ENCODE data around the gene MID1IP1. TPM values are rescaled to one million over a fixed set of nuclear protein-coding genes. Genes with fewer than 3 reads are reported as not detected.

MID1IP1 gene
- total RNA-seq, 2 experiments from 2014 or later = 60.8 to 62.0 TPM

GRCh38 chrX:38803588-38804431, 2.6 kb downstream of the MID1IP1 start:
- Mint-ChIP-seq H3K4me3 (peak overlapping the region; percentile 82), H3K9me3 (no peaks in the 10 kb centered on the region), H3K4me1 (peaks cover 22% of the 10 kb centered on the region), H3K36me3 (ENCODE audit: low read depth) (peaks cover 35% of the 10 kb centered on the region), H3K27ac (peak overlapping the region; percentile 96), H3K27me3 (no peaks in the 10 kb centered on the region)
- ChIA-PET POLR2A (interaction anchor here (0.6 kb wide), 2 partner anchors 184 to 1050 kb away, joined by 3 to 4 read pairs; no protein-coding TSS in a partner anchor), CTCF (interaction anchor here (1.1 kb wide), 1 partner anchor 28 kb away, joined by 4 read pairs; no protein-coding TSS in a partner anchor)
- peak; percentile 74 for DNase-seq

DNA sequence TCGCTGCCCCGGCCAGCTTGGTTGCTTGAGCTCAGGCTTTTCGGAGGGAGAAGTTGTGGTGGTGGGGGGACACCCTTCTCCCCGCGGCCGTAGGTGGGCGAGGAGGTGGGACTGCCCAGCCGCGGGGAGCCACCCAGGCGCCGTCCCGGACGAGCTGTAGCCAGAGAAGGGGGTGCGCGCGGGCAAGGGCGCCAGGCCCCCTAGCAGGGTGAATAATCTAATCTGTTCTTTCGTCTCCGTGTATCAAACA, 3.1 kb downstream of the MID1IP1 start:
- H3K9me3 Mint-ChIP-seq = no peaks in the 10 kb centered on the region
- peaks cover 27% of the 10 kb centered on the region for H3K4me1 Mint-ChIP-seq
- ChIA-PET POLR2A (interaction anchor here (0.6 kb wide), 1 partner anchor 1005 kb away, joined by 6 read pairs; no protein-coding TSS in a partner anchor), CTCF (interaction anchor here (1.1 kb wide), 1 partner anchor 29 kb away, joined by 4 read pairs; no protein-coding TSS in a partner anchor)
- H3K36me3 Mint-ChIP-seq (ENCODE audit: low read depth) = peaks cover 35% of the 10 kb centered on the region
- H3K27me3 Mint-ChIP-seq = no peaks in the 10 kb centered on the region
- no peak for DNase-seq
- H3K27ac Mint-ChIP-seq = peak overlapping the region; percentile 96
- peak overlapping the region; percentile 82 for H3K4me3 Mint-ChIP-seq

GRCh38 chrX:38804682-38805431, 3.6 kb downstream of the MID1IP1 start:
- H3K4me1 Mint-ChIP-seq = peaks cover 30% of the 10 kb centered on the region
- peak; percentile 26 for DNase-seq
- H3K4me3 Mint-ChIP-seq = peak overlapping the region; percentile 82
- H3K9me3 Mint-ChIP-seq = no peaks in the 10 kb centered on the region
- H3K27me3 Mint-ChIP-seq = no peaks in the 10 kb centered on the region
- ChIA-PET POLR2A (interaction anchor here (0.6 kb wide), 1 partner anchor 1005 kb away, joined by 6 read pairs; no protein-coding TSS in a partner anchor), CTCF (interaction anchor here (1.1 kb wide), 1 partner anchor 30 kb away, joined by 4 read pairs; no protein-coding TSS in a partner anchor)
- H3K36me3 Mint-ChIP-seq (ENCODE audit: low read depth) = peaks cover 35% of the 10 kb centered on the region
- peak overlapping the region; percentile 96 for H3K27ac Mint-ChIP-seq

- H3K4me3 Mint-ChIP-seq = peak overlapping the region; percentile 82
- peak; percentile 69 for DNase-seq
- POLR2A ChIA-PET = no interaction called here
- no peaks in the 10 kb centered on the region for H3K9me3 Mint-ChIP-seq
- H3K36me3 Mint-ChIP-seq (ENCODE audit: low read depth) = peaks cover 35% of the 10 kb centered on the region
- peaks cover 32% of the 10 kb centered on the region for H3K4me1 Mint-ChIP-seq
- H3K27ac Mint-ChIP-seq = peak overlapping the region; percentile 96
- H3K27me3 Mint-ChIP-seq = no peaks in the 10 kb centered on the region
- CTCF ChIA-PET = no interaction called here
Measured at GRCh38 chrX:38805432-38806389, 4.5 kb downstream of the MID1IP1 start.

DNA sequence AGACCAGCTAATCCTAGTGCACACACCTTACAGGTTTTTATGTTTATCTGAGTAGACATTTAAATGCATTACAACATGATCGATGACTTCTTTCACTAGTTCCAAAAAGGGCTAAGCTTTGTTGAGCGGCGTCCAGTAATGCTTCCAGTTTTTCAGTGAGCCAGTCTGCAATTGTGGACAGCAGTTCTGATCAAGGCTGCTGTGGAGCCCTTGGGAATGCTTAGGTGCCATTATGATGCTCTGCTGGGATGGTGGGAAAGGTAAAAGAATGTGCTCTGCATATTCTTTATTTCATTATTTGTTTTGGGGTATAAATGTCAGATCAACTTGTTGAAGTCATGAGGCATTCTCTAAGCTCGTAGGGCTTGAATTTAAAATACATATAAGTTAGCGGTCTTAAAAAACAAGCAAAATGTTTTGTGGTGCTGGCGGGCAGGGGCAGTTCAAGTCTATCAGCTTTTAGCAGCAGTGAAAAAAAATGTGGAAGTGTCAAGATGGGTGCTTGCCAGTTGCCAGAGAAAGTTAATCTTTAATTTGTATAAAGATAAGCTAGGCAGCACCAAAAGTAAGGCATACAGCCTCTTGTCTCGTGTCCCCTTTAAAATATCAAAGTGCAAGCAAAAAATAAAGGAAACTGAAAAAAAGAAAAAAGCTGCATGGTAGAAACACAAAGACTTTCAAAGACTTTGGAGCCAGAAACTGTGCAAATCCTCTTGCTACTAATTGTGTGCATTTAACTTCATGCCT, 5.8 kb downstream of the MID1IP1 start:
- no peak for DNase-seq
- CTCF ChIA-PET = interaction anchor here (0.9 kb wide), 1 partner anchor 9 kb away, joined by 3 read pairs; no protein-coding TSS in a partner anchor
- POLR2A ChIA-PET = interaction anchor here (0.6 kb wide), 1 partner anchor 538 kb away, joined by 3 read pairs; no protein-coding TSS in a partner anchor
- Mint-ChIP-seq H3K27ac (peak overlapping the region; percentile 96), H3K4me3 (peak overlapping the region; percentile 82), H3K4me1 (peaks cover 45% of the 10 kb centered on the region), H3K36me3 (ENCODE audit: low read depth) (peaks cover 33% of the 10 kb centered on the region), H3K27me3 (no peaks in the 10 kb centered on the region), H3K9me3 (no peaks in the 10 kb centered on the region)

DNA sequence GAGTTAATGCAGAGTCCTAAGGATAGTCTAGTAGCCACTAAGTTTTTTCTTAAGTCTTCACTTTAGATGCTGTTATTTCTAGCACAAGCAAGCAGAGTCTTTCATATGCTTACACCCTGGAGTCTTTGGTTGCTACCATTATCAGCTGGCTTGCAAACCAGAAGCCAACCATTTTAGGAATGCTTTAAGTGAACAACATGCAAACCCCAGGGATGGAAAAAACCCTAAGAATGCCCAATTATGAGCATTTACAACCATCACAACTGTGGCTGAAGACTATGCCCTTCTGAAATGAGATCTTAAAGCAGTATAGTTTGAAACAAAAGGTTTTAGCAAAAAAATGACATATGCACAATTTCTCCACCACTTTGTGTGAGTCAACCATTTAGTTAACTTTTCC, 6.6 kb downstream of the MID1IP1 start:
- CTCF ChIA-PET = no interaction called here
- peak overlapping the region; percentile 77 for H3K27ac Mint-ChIP-seq
- POLR2A ChIA-PET = no interaction called here
- no peaks in the 10 kb centered on the region for H3K27me3 Mint-ChIP-seq
- peaks cover 53% of the 10 kb centered on the region for H3K4me1 Mint-ChIP-seq
- no peaks in the 10 kb centered on the region for H3K9me3 Mint-ChIP-seq
- DNase-seq = no peak
- H3K4me3 Mint-ChIP-seq = peak overlapping the region; percentile 82
- peaks cover 35% of the 10 kb centered on the region for H3K36me3 Mint-ChIP-seq (ENCODE audit: low read depth)

DNA sequence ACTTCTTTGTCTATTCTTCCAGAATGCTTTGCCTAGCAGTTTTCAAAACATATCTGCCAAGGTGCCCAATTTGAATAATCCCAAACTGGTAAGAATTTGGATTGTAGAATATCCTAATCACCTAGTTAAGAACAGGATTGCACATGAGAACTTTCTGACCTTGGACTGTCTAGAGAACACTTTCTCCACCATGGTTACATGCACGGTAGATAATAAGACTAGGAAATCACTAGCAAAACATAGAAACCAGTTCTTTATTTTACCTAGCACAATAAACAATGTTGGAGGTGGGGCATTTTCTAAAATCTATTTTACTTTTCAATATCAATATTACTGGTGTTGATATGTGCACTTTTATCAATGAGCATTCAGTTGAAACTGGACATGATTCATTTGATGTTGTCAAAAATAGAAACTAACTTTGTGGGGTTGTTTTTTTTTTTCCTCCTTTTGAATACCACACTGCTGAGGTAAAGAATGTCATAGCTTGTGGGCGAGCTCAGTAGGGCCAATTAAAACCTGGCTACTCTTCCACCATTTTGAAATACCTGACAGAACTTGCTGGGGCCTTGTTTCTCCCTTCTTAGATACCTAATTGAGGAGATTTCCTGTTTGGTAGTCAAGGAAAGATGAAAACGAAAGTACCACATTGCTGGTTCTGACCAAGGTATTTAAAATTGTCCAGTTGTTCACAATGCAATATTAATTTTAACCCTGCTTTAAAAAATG, 10.4 kb downstream of the MID1IP1 start:
- peaks cover 15% of the 10 kb centered on the region for H3K36me3 Mint-ChIP-seq (ENCODE audit: low read depth)
- POLR2A ChIA-PET = interaction anchor here (1.4 kb wide), 1 partner anchor 10 kb away, joined by 5 read pairs; the partner anchor contains the start of gene MID1IP1
- H3K4me3 Mint-ChIP-seq = no peak overlapping the region
- peak overlapping the region; percentile 87 for H3K27ac Mint-ChIP-seq
- DNase-seq = peak; percentile 17
- peaks cover 8% of the 10 kb centered on the region for H3K9me3 Mint-ChIP-seq
- CTCF ChIA-PET = interaction anchor here (0.8 kb wide), 1 partner anchor 10 kb away, joined by 3 read pairs; the partner anchor contains the start of gene MID1IP1
- H3K4me1 Mint-ChIP-seq = peaks cover 58% of the 10 kb centered on the region
- H3K27me3 Mint-ChIP-seq = no peaks in the 10 kb centered on the region

DNA sequence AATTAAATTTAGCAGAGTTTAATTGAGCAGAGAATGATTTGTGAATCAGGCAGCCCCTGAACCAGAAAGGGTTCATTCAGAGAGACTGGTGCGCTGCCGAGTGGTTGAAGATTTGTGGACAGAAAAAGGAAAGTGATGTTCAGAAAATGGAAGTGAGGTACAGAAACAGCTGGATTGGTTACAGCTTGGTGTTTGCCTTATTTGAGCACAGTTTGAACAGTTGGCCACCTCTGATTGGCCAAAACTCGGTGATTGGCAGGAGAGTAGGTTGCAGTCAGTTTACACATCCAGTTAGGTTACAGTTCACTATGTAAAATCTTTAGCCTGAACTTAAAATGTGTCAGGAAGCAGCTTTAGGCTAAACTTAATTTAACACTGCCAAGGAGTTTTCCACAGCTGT, 14.9 kb downstream of the MID1IP1 start:
- CTCF ChIA-PET = interaction anchor here (1.0 to 1.2 kb wide), 2 partner anchors 9 to 15 kb away, joined by 3 read pairs; partner anchors contain the start of gene MID1IP1

GRCh38 chrX:38817004-38817703, 15.9 kb downstream of the MID1IP1 start:
- Mint-ChIP-seq H3K27ac (no peak overlapping the region), H3K36me3 (ENCODE audit: low read depth) (peaks cover 7% of the 10 kb centered on the region), H3K4me1 (peaks cover 16% of the 10 kb centered on the region), H3K4me3 (no peak overlapping the region), H3K27me3 (no peaks in the 10 kb centered on the region), H3K9me3 (peaks cover 8% of the 10 kb centered on the region)
- ChIA-PET POLR2A (no interaction called here), CTCF (interaction anchor here (1.0 to 1.2 kb wide), 2 partner anchors 10 to 16 kb away, joined by 3 read pairs; partner anchors contain the start of gene MID1IP1)
- DNase-seq = peak; percentile 18

More for the DNA sequence above, 14.9 kb downstream of the MID1IP1 start:
- Mint-ChIP-seq H3K4me1 (peaks cover 26% of the 10 kb centered on the region), H3K9me3 (peaks cover 8% of the 10 kb centered on the region), H3K27ac (no peak overlapping the region), H3K36me3 (ENCODE audit: low read depth) (peaks cover 11% of the 10 kb centered on the region), H3K27me3 (no peaks in the 10 kb centered on the region), H3K4me3 (no peak overlapping the region)
- POLR2A ChIA-PET = interaction anchor here (0.6 kb wide), 1 partner anchor 1702 kb away, joined by 3 read pairs; no protein-coding TSS in a partner anchor
- DNase-seq = peak; percentile 61

GRCh38 chrX:38819163-38819562, 17.9 kb downstream of the MID1IP1 start:
- no peaks in the 10 kb centered on the region for H3K9me3 Mint-ChIP-seq
- CTCF ChIA-PET = no interaction called here

More at GRCh38 chrX:38819163-38819562, 17.9 kb downstream of the MID1IP1 start:
- no peak overlapping the region for H3K4me3 Mint-ChIP-seq
- H3K27me3 Mint-ChIP-seq = no peaks in the 10 kb centered on the region
- DNase-seq = no peak
- POLR2A ChIA-PET = no interaction called here
- peaks cover 6% of the 10 kb centered on the region for H3K36me3 Mint-ChIP-seq (ENCODE audit: low read depth)
- no peak overlapping the region for H3K27ac Mint-ChIP-seq
- peaks cover 3% of the 10 kb centered on the region for H3K4me1 Mint-ChIP-seq

All from activated CD4-positive, alpha-beta T cell treated with anti-CD3 and anti-CD28 coated beads, Interleukin-2, amount 10 ng/mL, durations not matched to agents 7 days and 5 days (primary cell).